Activated CD4-positive, alpha-beta T cell treated with anti-CD3 and anti-CD28 coated beads, Interleukin-2, Interleukin-4, amounts not matched to agents 100 ng/mL and 50 ng/mL, durations not matched to agents 16 hours and 8 hours (primary cell): ENCODE results near the gene IL32.
"Not testable (repeated sequence)": the region's sequence is repeated elsewhere in the genome, so short reads cannot be mapped to it uniquely, and the experiment has no call there.

Source experiments
- DNase-seq: peaks from one replicate; pipeline ENCODE4 v3.0.0-alpha.2; 2020; ENCODE audit warnings: low spot score

The IL32 gene

GRCh38 chr16:3051494-3051893, 13.9 kb upstream of the IL32 start:
- no peak for DNase-seq

- not testable (repeated sequence) for DNase-seq
These were observed 12.7 kb upstream of the IL32 start for GRCh38 chr16:3052571-3053329.

GRCh38 chr16:3053330-3053710, 12.1 kb upstream of the IL32 start:
- not testable (repeated sequence) for DNase-seq

- DNase-seq: peak; percentile 84
These were observed 10.3 kb upstream of the IL32 start for GRCh38 chr16:3054965-3055733.

GRCh38 chr16:3055734-3056115, 9.7 kb upstream of the IL32 start:
- not testable (repeated sequence) for DNase-seq

GRCh38 chr16:3056336-3057180, 8.9 kb upstream of the IL32 start:
- no peak for DNase-seq

- no peak for DNase-seq
These were observed 8.0 kb upstream of the IL32 start for GRCh38 chr16:3057181-3058138.

- DNase-seq: no peak
These were observed 7.1 kb upstream of the IL32 start for GRCh38 chr16:3058139-3059030.

GRCh38 chr16:3059041-3059722, 6.3 kb upstream of the IL32 start:
- DNase-seq: peak; percentile 92

GRCh38 chr16:3059723-3060242, 5.7 kb upstream of the IL32 start:
- no peak for DNase-seq

- DNase-seq: no peak
These were observed 4.9 kb upstream of the IL32 start for GRCh38 chr16:3060339-3061127.

- DNase-seq: no peak
These were observed 2.9 kb upstream of the IL32 start for GRCh38 chr16:3062553-3062952.

GRCh38 chr16:3063625-3064386, 1.6 kb upstream of the IL32 start:
- DNase-seq: no peak

- no peak for DNase-seq
These were observed 451 bp downstream of the IL32 start for GRCh38 chr16:3065742-3066439.

GRCh38 chr16:3066440-3066748, 954 bp downstream of the IL32 start:
- no peak for DNase-seq

GRCh38 chr16:3068487-3068886, 3.0 kb downstream of the IL32 start:
- DNase-seq: no peak

- DNase-seq: not testable (repeated sequence)
These were observed 3.7 kb downstream of the IL32 start for GRCh38 chr16:3069146-3069545.
